GM23338 (cell line): ENCODE results near the gene IGSF9B. TPM values are rescaled to one million over a fixed set of nuclear protein-coding genes. Genes with fewer than 3 reads are reported as not detected.

Experiments
- ATAC-seq: fragments of 200-7000 bp; cut with Tn5 transposase; 3 replicates; pipeline ENCODE4 v1.9.1; 2020
- DNase-seq: peaks from one replicate; pipeline ENCODE4 v3.0.0-alpha.2; 2015; ENCODE audit warnings: low spot score
- H2AFZ ChIP-seq: fragments of 200-600 bp; sonication (generic); 2 replicates; pipeline ENCODE4 v1.8.0; 2016; ENCODE audit warnings: antibody characterized with exemption, mild to moderate bottlenecking, moderate library complexity
- H3F3A ChIP-seq: fragments of 200-600 bp; sonication (generic); replicated peaks from 2 replicates; pipeline ENCODE4 v1.8.0; 2017; ENCODE audit warnings: antibody characterized with exemption, mixed run types, low read depth
- H3K27ac ChIP-seq: fragments of 200-600 bp; sonication (generic); 2 replicates; pipeline ENCODE4 v1.6.1; 2016; ENCODE audit warnings: low read depth
- H3K27me3 ChIP-seq: fragments of 200-600 bp; sonication (generic); 2 replicates; pipeline ENCODE4 v1.8.0; 2016; ENCODE audit warnings: mild to moderate bottlenecking, mixed run types, moderate library complexity; ENCODE audit not compliant: insufficient read depth
- H3K36me3 ChIP-seq: fragments of 200-600 bp; sonication (generic); 2 replicates; pipeline ENCODE4 v1.8.0; 2016; ENCODE audit warnings: mild to moderate bottlenecking; ENCODE audit not compliant: insufficient read depth
- H3K4me1 ChIP-seq: fragments of 200-600 bp; sonication (generic); 2 replicates; pipeline ENCODE4 v1.8.0; 2016; ENCODE audit warnings: mild to moderate bottlenecking, moderate library complexity; ENCODE audit not compliant: insufficient read depth
- H3K4me2 ChIP-seq: fragments of 200-600 bp; sonication (generic); 2 replicates; pipeline ENCODE4 v1.7.1; 2017; ENCODE audit warnings: mixed run types
- H3K4me3 ChIP-seq: fragments of 200-600 bp; sonication (generic); 2 replicates; pipeline ENCODE4 v1.6.1; 2016; ENCODE audit warnings: mixed run types
- H3K79me2 ChIP-seq: fragments of 200-600 bp; sonication (generic); replicated peaks from 2 replicates; pipeline ENCODE4 v1.8.0; 2017; ENCODE audit warnings: mild to moderate bottlenecking; ENCODE audit not compliant: insufficient read depth
- H3K9me2 ChIP-seq: fragments of 200-600 bp; sonication (generic); 2 replicates; pipeline ENCODE4 v1.8.0; 2017; ENCODE audit not compliant: insufficient read depth
- H4K20me1 ChIP-seq: fragments of 200-600 bp; sonication (generic); replicated peaks from 2 replicates; pipeline ENCODE4 v1.8.0; 2017; ENCODE audit warnings: mild to moderate bottlenecking; ENCODE audit not compliant: insufficient read depth
- H3K27ac Mint-ChIP-seq: 2 replicates; pipeline ENCODE4 v1.8.0; 2020; ENCODE audit warnings: inconsistent platforms, mild to moderate bottlenecking, moderate library complexity, mixed read lengths
- H3K27me3 Mint-ChIP-seq: 3 replicates; pipeline ENCODE4 v1.8.0; 2022; ENCODE audit warnings: low read depth, mild to moderate bottlenecking, moderate library complexity, mixed read lengths, inconsistent platforms; ENCODE audit not compliant: insufficient read depth, poor library complexity
- H3K36me3 Mint-ChIP-seq: 3 replicates; pipeline ENCODE4 v1.8.0; 2021; ENCODE audit warnings: low read depth, mild to moderate bottlenecking, inconsistent platforms, moderate library complexity, mixed read lengths
- H3K4me1 Mint-ChIP-seq: 3 replicates; pipeline ENCODE4 v1.8.0; 2020; ENCODE audit warnings: mild to moderate bottlenecking, inconsistent platforms, mixed read lengths
- H3K4me3 Mint-ChIP-seq: 3 replicates; pipeline ENCODE4 v1.8.0; 2021; ENCODE audit warnings: moderate library complexity, mild to moderate bottlenecking, inconsistent platforms, mixed read lengths
- H3K9me3 Mint-ChIP-seq: 3 replicates; pipeline ENCODE4 v1.8.0; 2020; ENCODE audit warnings: moderate library complexity, mild to moderate bottlenecking, inconsistent platforms, mixed read lengths
- CREB1 ChIP-seq: fragments of 250-450 bp; sonication (Bioruptor Pico); IDR thresholded peaks from 2 replicates; pipeline ENCODE4 v1.5.0; 2020; ENCODE audit warnings: low read depth, mild to moderate bottlenecking, moderate library complexity
- EZH2 ChIP-seq: fragments of 200-600 bp; sonication (generic); IDR thresholded peaks from one replicate; pipeline ENCODE4 v1.8.0; 2017; ENCODE audit warnings: antibody characterized with exemption, mild to moderate bottlenecking, low read depth; ENCODE audit not compliant: unreplicated experiment
- EZH2phosphoT487 ChIP-seq: fragments of 200-600 bp; sonication (generic); IDR thresholded peaks from one replicate; pipeline ENCODE4 v1.8.1; 2018; ENCODE audit warnings: antibody characterized with exemption; ENCODE audit not compliant: unreplicated experiment
- JUNB ChIP-seq: IDR thresholded peaks from one replicate; pipeline ENCODE4 v1.6.1; 2016; ENCODE audit warnings: antibody characterized with exemption; ENCODE audit not compliant: unreplicated experiment
- NANOG ChIP-seq: IDR thresholded peaks from 2 replicates; pipeline ENCODE4 v1.6.1; 2016; ENCODE audit warnings: antibody characterized with exemption, borderline replicate concordance
- POLR2AphosphoS5 ChIP-seq: IDR thresholded peaks from 2 replicates; pipeline ENCODE4 v1.6.1; 2016; ENCODE audit warnings: antibody characterized with exemption, low read depth
- STAT1 ChIP-seq: IDR thresholded peaks from one replicate; pipeline ENCODE4 v1.6.1; 2016; ENCODE audit warnings: antibody characterized with exemption; ENCODE audit not compliant: unreplicated experiment
- ZNF114 ChIP-seq: fragments of 250-450 bp; sonication (Bioruptor Pico); IDR thresholded peaks from 2 replicates; pipeline ENCODE4 v1.5.0; 2020; ENCODE audit warnings: mild to moderate bottlenecking, moderate library complexity
- ZNF331 ChIP-seq: fragments of 250-450 bp; sonication (Bioruptor Pico); IDR thresholded peaks from 2 replicates; pipeline ENCODE4 v1.5.0; 2020; ENCODE audit warnings: low read depth, mild to moderate bottlenecking, moderate library complexity
- ZNF462 ChIP-seq: fragments of 250-450 bp; sonication (Bioruptor Pico); IDR thresholded peaks from 2 replicates; pipeline ENCODE4 v1.5.0; 2020; ENCODE audit warnings: mild to moderate bottlenecking, moderate library complexity
- polyA plus RNA-seq: library from polyadenylated mRNA; unstranded; fragments of >200 nt; fragmentation: Nextera tagmentation; extraction: Ambion mirVana; gene quantifications from 2 replicates; pipeline ENCODE4 v1.2.1, GENCODE V29; 2016
- total RNA-seq: library from RNA; depleted of rRNA; stranded (reverse); fragments of >200 nt; shearing (Covaris generic); gene quantifications from 2 replicates; pipeline ENCODE4 v1.2.3, GENCODE V29; 2014
- TF ChIP-seq, protein P1 (sequence below), 2 experiments: fragments of 200-600 bp in 1 of 2; sonication (generic) in 1 of 2; conservative IDR thresholded peaks; 2 replicates each; pipeline versions ENCODE4 v1.5.1 to v1.6.1; 2016 to 2017; ENCODE audit warnings: antibody characterized with exemption in 2 of 2, low read depth in 2 of 2, mild to moderate bottlenecking in 2 of 2, moderate library complexity in 1 of 2
- TF ChIP-seq, protein P2 (sequence below): IDR thresholded peaks from 2 replicates; pipeline ENCODE4 v1.6.1; 2016; ENCODE audit warnings: antibody characterized with exemption
- TF ChIP-seq, protein P3 (sequence below): IDR thresholded peaks from one replicate; pipeline ENCODE4 v1.6.1; 2018; ENCODE audit warnings: antibody characterized with exemption; ENCODE audit not compliant: unreplicated experiment

The IGSF9B gene
- total and polyA plus RNA-seq, 2 experiments from 2014 or later: 8.7 to 51.2 TPM

GRCh38 chr11:133935551-133935910, 21.2 kb downstream of the IGSF9B start:
- H3K36me3 Mint-ChIP-seq: peaks cover 62% of the 10 kb centered on the region
- no peaks in the 10 kb centered on the region; the same call in 2 of the 3 replicates for H3K9me3 Mint-ChIP-seq
- Histone ChIP-seq H3K4me3 (no peak overlapping the region), H2AFZ (no peak overlapping the region), H3K27ac (no peak overlapping the region), H3K4me1 (no peaks in the 10 kb centered on the region), H4K20me1 (no peaks in the 10 kb centered on the region; the same call in none of the 2 replicates), H3K4me2 (no peak overlapping the region), H3K27me3 (no peaks in the 10 kb centered on the region), H3K36me3 (no peaks in the 10 kb centered on the region; the same call in 1 of the 2 replicates), H3K79me2 (no peaks in the 10 kb centered on the region), H3F3A (no peaks in the 10 kb centered on the region), H3K9me2 (no peaks in the 10 kb centered on the region)
- no peak for DNase-seq
- H3K27ac Mint-ChIP-seq: no peak overlapping the region
- ATAC-seq: no peak
- H3K4me1 Mint-ChIP-seq: no peaks in the 10 kb centered on the region; the same call in 2 of the 3 replicates
- H3K27me3 Mint-ChIP-seq: peaks cover 2% of the 10 kb centered on the region
- no peak overlapping the region for H3K4me3 Mint-ChIP-seq
- TF ChIP-seq ZNF114 (CRISPR knock-in tag): no peak
- TF ChIP-seq, protein P1, sequence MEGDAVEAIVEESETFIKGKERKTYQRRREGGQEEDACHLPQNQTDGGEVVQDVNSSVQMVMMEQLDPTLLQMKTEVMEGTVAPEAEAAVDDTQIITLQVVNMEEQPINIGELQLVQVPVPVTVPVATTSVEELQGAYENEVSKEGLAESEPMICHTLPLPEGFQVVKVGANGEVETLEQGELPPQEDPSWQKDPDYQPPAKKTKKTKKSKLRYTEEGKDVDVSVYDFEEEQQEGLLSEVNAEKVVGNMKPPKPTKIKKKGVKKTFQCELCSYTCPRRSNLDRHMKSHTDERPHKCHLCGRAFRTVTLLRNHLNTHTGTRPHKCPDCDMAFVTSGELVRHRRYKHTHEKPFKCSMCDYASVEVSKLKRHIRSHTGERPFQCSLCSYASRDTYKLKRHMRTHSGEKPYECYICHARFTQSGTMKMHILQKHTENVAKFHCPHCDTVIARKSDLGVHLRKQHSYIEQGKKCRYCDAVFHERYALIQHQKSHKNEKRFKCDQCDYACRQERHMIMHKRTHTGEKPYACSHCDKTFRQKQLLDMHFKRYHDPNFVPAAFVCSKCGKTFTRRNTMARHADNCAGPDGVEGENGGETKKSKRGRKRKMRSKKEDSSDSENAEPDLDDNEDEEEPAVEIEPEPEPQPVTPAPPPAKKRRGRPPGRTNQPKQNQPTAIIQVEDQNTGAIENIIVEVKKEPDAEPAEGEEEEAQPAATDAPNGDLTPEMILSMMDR (conservative IDR thresholded peaks at IDR 0.05; ENCODE audit: low read depth in 2 of 2): no peak
- no peak for TF ChIP-seq ZNF462 (CRISPR knock-in tag)
- TF ChIP-seq CREB1 (CRISPR knock-in tag): no peak
- TF ChIP-seq ZNF331: no peak
- TF ChIP-seq, protein P2, sequence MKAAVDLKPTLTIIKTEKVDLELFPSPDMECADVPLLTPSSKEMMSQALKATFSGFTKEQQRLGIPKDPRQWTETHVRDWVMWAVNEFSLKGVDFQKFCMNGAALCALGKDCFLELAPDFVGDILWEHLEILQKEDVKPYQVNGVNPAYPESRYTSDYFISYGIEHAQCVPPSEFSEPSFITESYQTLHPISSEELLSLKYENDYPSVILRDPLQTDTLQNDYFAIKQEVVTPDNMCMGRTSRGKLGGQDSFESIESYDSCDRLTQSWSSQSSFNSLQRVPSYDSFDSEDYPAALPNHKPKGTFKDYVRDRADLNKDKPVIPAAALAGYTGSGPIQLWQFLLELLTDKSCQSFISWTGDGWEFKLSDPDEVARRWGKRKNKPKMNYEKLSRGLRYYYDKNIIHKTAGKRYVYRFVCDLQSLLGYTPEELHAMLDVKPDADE: no peak
- TF ChIP-seq, protein P3, sequence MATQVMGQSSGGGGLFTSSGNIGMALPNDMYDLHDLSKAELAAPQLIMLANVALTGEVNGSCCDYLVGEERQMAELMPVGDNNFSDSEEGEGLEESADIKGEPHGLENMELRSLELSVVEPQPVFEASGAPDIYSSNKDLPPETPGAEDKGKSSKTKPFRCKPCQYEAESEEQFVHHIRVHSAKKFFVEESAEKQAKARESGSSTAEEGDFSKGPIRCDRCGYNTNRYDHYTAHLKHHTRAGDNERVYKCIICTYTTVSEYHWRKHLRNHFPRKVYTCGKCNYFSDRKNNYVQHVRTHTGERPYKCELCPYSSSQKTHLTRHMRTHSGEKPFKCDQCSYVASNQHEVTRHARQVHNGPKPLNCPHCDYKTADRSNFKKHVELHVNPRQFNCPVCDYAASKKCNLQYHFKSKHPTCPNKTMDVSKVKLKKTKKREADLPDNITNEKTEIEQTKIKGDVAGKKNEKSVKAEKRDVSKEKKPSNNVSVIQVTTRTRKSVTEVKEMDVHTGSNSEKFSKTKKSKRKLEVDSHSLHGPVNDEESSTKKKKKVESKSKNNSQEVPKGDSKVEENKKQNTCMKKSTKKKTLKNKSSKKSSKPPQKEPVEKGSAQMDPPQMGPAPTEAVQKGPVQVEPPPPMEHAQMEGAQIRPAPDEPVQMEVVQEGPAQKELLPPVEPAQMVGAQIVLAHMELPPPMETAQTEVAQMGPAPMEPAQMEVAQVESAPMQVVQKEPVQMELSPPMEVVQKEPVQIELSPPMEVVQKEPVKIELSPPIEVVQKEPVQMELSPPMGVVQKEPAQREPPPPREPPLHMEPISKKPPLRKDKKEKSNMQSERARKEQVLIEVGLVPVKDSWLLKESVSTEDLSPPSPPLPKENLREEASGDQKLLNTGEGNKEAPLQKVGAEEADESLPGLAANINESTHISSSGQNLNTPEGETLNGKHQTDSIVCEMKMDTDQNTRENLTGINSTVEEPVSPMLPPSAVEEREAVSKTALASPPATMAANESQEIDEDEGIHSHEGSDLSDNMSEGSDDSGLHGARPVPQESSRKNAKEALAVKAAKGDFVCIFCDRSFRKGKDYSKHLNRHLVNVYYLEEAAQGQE: no peak
- no peak for TF ChIP-seq EZH2phosphoT487
- TF ChIP-seq EZH2: no peak
- TF ChIP-seq POLR2AphosphoS5: no peak
- TF ChIP-seq NANOG: no peak
- no peak for TF ChIP-seq JUNB
- TF ChIP-seq STAT1: no peak
